Measurements from ENCODE around the gene ADCY5. TPM values are rescaled to one million over a fixed set of nuclear protein-coding genes. Genes with fewer than 3 reads are reported as not detected.

The ADCY5 gene
- total RNA-seq, 1 donor from 2014 or later = not detected

DNA sequence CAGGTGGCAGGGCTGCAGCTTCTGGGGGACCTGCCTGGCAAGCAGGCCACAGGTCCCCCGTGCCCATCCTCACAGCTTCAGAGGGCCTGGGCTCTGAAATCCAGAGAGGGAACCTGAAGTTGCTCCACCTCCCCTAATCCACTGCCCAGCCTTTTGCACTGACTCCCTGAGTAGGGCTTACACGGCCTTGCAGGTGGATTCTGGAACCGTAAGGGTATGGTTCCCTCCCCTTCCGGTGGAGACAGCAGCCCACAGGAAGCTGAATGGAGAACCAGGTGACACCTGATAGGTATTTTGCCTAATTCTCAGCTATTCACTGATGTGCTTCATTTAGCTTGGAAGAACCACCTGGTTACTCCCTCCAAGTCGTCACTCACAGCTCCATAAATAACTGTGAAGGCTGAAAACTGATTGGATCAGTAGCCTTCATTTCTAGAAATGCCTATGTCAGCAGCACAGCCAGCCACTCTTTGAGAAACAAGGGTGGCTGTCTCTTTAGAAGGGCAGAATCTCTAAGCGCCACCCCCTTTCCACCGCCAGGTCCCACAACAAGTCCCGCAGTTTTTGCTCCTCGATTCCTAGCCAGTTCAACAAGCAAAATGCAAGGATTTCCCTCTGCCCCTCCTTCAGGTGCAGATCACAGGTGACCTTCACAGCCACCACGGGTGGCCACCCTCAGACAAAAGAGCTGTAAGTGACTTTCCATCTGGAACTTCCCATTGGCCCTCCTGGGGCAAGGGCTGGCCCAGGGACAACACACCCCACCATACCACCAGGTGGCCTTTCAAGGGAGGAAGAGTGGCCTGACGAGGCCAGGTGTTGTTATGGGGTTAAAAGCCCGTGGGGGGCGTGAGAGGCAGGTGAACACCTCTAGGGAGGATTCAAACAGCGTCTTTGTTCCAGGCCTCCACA is 134.3 kb downstream of the ADCY5 start:
- Histone ChIP-seq H3K36me3 (ENCODE audit: control insufficient read depth, insufficient read depth, low read length) (no peaks in the 10 kb centered on the region), H3K4me3 (ENCODE audit: low read depth, low read length) (no peak overlapping the region), H3K27me3 (ENCODE audit: control insufficient read depth, insufficient read depth, low read length) (peaks cover 2% of the 10 kb centered on the region)
- DNase-seq (ENCODE audit: low read depth) (no peak), FAIRE-seq (peak; percentile 23)
- TF ChIP-seq, protein P1, sequence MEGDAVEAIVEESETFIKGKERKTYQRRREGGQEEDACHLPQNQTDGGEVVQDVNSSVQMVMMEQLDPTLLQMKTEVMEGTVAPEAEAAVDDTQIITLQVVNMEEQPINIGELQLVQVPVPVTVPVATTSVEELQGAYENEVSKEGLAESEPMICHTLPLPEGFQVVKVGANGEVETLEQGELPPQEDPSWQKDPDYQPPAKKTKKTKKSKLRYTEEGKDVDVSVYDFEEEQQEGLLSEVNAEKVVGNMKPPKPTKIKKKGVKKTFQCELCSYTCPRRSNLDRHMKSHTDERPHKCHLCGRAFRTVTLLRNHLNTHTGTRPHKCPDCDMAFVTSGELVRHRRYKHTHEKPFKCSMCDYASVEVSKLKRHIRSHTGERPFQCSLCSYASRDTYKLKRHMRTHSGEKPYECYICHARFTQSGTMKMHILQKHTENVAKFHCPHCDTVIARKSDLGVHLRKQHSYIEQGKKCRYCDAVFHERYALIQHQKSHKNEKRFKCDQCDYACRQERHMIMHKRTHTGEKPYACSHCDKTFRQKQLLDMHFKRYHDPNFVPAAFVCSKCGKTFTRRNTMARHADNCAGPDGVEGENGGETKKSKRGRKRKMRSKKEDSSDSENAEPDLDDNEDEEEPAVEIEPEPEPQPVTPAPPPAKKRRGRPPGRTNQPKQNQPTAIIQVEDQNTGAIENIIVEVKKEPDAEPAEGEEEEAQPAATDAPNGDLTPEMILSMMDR (IDR thresholded peaks at IDR 0.05; ENCODE audit: insufficient read depth, low read length, severe bottlenecking) = no peak

DNA sequence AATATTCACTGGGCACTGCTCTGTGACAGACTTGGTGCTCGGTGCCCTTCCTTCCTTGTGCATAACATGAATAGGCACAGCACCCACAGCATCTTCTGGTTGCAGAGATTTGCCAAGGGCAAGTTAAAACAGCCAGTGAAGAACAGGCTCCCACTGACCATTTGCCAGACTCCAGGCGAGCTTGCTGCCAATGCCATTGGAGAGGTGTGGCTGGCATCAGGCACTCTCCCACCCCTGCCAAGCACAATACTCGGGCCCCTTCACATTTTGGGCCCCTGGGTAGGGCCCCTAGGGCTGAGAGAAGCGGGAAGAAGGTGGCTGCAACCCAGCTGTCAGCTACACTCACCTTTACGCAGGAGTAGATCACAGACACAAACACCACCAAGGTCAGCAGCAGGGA is 135.0 kb downstream of the ADCY5 start:
- no peak overlapping the region for H3K4me3 ChIP-seq (ENCODE audit: low read depth, low read length)
- DNase-seq (ENCODE audit: low read depth) = no peak
- FAIRE-seq = no peak
- TF ChIP-seq, protein P1 (IDR thresholded peaks at IDR 0.05; ENCODE audit: insufficient read depth, low read length, severe bottlenecking) = no peak
- no peaks in the 10 kb centered on the region for H3K36me3 ChIP-seq (ENCODE audit: control insufficient read depth, insufficient read depth, low read length)
- H3K27me3 ChIP-seq (ENCODE audit: control insufficient read depth, insufficient read depth, low read length) = peaks cover 2% of the 10 kb centered on the region

DNA sequence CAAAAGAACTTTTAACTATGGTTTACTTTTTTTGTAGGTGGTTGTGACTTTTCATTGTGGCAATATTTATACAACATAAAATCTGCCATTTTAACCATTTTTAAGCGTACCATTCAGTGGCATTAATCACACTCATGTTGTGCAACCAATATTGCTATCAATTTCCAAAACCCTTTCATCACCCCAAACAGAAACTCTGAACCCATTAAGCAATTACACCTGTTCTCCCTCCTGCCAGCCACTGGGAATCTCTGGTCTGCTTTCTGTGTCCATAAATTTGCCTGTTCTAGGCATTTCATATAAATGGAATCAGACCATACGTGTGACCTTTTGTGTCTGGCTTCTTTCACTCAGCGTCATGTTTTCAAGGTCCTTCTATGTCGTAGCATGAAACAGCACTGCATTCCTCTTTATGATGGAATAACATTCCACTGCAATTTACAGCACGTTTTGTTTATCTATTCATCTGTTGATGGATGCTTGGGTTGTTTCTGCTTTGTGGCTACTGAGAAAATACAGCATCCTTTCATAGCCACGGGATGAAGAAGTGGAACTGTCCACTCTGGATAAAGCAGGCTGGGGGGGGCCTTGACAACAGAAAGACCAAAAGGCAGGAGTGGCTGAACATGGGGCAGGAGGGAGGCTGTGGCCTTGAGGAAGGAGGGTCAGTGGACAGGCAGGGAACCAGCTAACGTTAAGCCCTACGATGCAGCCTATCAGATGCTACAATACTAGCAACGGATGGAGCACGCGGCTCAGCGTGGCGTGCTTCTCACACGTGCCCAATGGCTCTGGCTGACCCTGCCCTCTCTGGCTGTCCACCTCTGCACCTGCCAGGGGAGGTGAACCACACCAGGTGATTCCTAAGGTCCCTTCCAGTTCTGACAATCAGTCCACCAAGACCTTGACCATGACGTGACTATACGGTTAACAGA is 136.3 kb downstream of the ADCY5 start:
- DNase-seq (ENCODE audit: low read depth) (no peak), FAIRE-seq (peak; percentile 28)
- Histone ChIP-seq H3K27me3 (ENCODE audit: control insufficient read depth, insufficient read depth, low read length) (no peaks in the 10 kb centered on the region), H3K4me3 (ENCODE audit: low read depth, low read length) (no peak overlapping the region), H3K36me3 (ENCODE audit: control insufficient read depth, insufficient read depth, low read length) (no peaks in the 10 kb centered on the region)
- TF ChIP-seq, protein P1 (IDR thresholded peaks at IDR 0.05; ENCODE audit: insufficient read depth, low read length, severe bottlenecking) = no peak

DNA sequence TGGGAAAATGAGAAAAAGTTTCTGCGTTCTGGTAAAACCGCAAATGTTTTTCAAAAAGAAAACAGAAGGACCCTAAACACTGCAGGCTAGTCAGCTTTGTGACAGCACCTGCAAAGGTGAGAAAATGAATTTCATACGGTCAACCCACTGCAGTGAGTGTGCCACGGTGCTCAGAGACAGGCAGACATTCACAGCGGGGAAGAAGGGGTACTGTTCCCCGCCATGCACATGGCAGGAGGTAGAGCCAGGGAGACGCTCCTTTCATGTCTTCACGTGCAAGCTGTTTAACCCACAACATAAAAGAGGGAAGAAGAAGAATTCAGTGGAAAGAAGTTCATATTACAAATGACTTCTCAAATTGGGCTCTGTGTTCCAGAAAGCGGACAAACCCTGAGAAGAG is 137.7 kb downstream of the ADCY5 start:
- FAIRE-seq = no peak
- no peaks in the 10 kb centered on the region for H3K36me3 ChIP-seq (ENCODE audit: control insufficient read depth, insufficient read depth, low read length)
- no peaks in the 10 kb centered on the region for H3K27me3 ChIP-seq (ENCODE audit: control insufficient read depth, insufficient read depth, low read length)
- DNase-seq (ENCODE audit: low read depth) = no peak
- no peak overlapping the region for H3K4me3 ChIP-seq (ENCODE audit: low read depth, low read length)
- TF ChIP-seq, protein P1 (IDR thresholded peaks at IDR 0.05; ENCODE audit: insufficient read depth, low read length, severe bottlenecking) = no peak

- no peaks in the 10 kb centered on the region for H3K27me3 ChIP-seq (ENCODE audit: control insufficient read depth, insufficient read depth, low read length)
These were observed 138.1 kb downstream of the ADCY5 start for GRCh38 chr3:123310741-123311140.

More at GRCh38 chr3:123310741-123311140, 138.1 kb downstream of the ADCY5 start:
- FAIRE-seq (no peak), DNase-seq (ENCODE audit: low read depth) (peak; percentile 4)
- TF ChIP-seq, protein P1 (IDR thresholded peaks at IDR 0.05; ENCODE audit: insufficient read depth, low read length, severe bottlenecking) = no peak
- Histone ChIP-seq H3K36me3 (ENCODE audit: control insufficient read depth, insufficient read depth, low read length) (no peaks in the 10 kb centered on the region), H3K4me3 (ENCODE audit: low read depth, low read length) (no peak overlapping the region)

Measured in bronchial epithelial cell (primary cell).